H1 (cell line): Measurements from ENCODE around the gene CUTA. TPM values are rescaled to one million over a fixed set of nuclear protein-coding genes. Genes with fewer than 3 reads are reported as not detected.

ENCODE experiments used
- CTCF ChIA-PET: fragments of 300-600 bp; sonication (Branson Sonifier 250); formaldehyde crosslinking; loops from one replicate; lab custom pipeline; 2021; ENCODE audit not compliant: partially characterized antibody; lab: Charles Lee
- POLR2A ChIA-PET: fragments of 300-600 bp; sonication (Branson Sonifier 250); formaldehyde crosslinking; loops from one replicate; lab custom pipeline; 2021; ENCODE audit warnings: inconsistent platforms; ENCODE audit not compliant: partially characterized antibody; lab: Charles Lee
- DNase-seq, 2 experiments: peaks; one replicate each; pipeline versions ENCODE4 v3.0.0 to v3.0.0-alpha.2; 2010 to 2022; ENCODE audit warnings: low spot score in 2 of 2, low read depth in 1 of 2, mixed read lengths in 1 of 2
- FAIRE-seq: peaks from 2 replicates; lab custom pipeline; 2011; peaks lifted over from hg19 to GRCh38; lab: Jason Lieb, UNC
- H2AFZ ChIP-seq: 2 replicates; pipeline ENCODE4 v1.8.1; 2012; ENCODE audit warnings: low read length, inconsistent platforms
- H2AK5ac ChIP-seq: 2 replicates; pipeline ENCODE4 v1.6.1; 2013; ENCODE audit warnings: low read depth, low read length
- H2BK120ac ChIP-seq: replicated peaks from 2 replicates; pipeline ENCODE3; 2013; ENCODE audit warnings: low read depth, low read length, inconsistent platforms
- H2BK12ac ChIP-seq: 2 replicates; pipeline ENCODE4 v1.6.1; 2013; ENCODE audit warnings: low read depth, low read length
- H2BK15ac ChIP-seq: 2 replicates; pipeline ENCODE4 v1.6.1; 2013; ENCODE audit warnings: low read length
- H2BK20ac ChIP-seq: 2 replicates; pipeline ENCODE4 v1.6.1; 2013; ENCODE audit warnings: low read length
- H2BK5ac ChIP-seq: 2 replicates; pipeline ENCODE4 v1.6.1; 2013; ENCODE audit warnings: low read depth, low read length
- H3K14ac ChIP-seq: 2 replicates; pipeline ENCODE4 v1.6.1; 2013; ENCODE audit warnings: inconsistent platforms; ENCODE audit not compliant: insufficient read length
- H3K18ac ChIP-seq: 2 replicates; pipeline ENCODE4 v1.6.1; 2013; ENCODE audit warnings: low read length; ENCODE audit errors: extremely low read depth
- H3K23ac ChIP-seq: 2 replicates; pipeline ENCODE4 v1.6.1; 2013; ENCODE audit warnings: inconsistent platforms; ENCODE audit not compliant: insufficient read length
- H3K23me2 ChIP-seq: 2 replicates; pipeline ENCODE4 v1.6.1; 2013; ENCODE audit warnings: low read depth, low read length
- H3K27ac ChIP-seq: 2 replicates; pipeline ENCODE4 v1.6.1; 2011; ENCODE audit warnings: low read depth, low read length, inconsistent platforms
- H3K27me3 ChIP-seq, 4 experiments: replicated peaks in 1 of 4; 1 replicate in 1 of 4; 2 replicates in 3 of 4; pipeline versions ENCODE4 v1.6.1 to v1.8.1; 2011 to 2013; ENCODE audit warnings: low read length in 3 of 4, mild to moderate bottlenecking in 3 of 4, inconsistent platforms in 2 of 4, mixed read lengths in 2 of 4, moderate library complexity in 1 of 4; ENCODE audit not compliant: control insufficient read depth in 3 of 4, insufficient read depth in 3 of 4; ENCODE audit errors: extremely low read depth in 1 of 4
- H3K36me3 ChIP-seq, 4 experiments: 2 replicates each; pipeline versions ENCODE4 v1.6.1 to v1.8.1; 2011 to 2013; ENCODE audit warnings: mild to moderate bottlenecking in 4 of 4, low read length in 3 of 4, moderate library complexity in 2 of 4, control low read depth in 1 of 4, inconsistent platforms in 1 of 4; ENCODE audit not compliant: insufficient read depth in 4 of 4, control insufficient read depth in 2 of 4
- H3K4ac ChIP-seq: replicated peaks from 2 replicates; pipeline ENCODE3; 2013; ENCODE audit warnings: low read length, low read depth, mixed read lengths, inconsistent platforms; ENCODE audit not compliant: insufficient read length
- H3K4me1 ChIP-seq, 4 experiments: replicated peaks in 1 of 4; 1 replicate in 1 of 4; 2 replicates in 3 of 4; pipeline versions ENCODE4 v1.6.1 to v1.8.1; 2011 to 2013; ENCODE audit warnings: low read length in 3 of 4, inconsistent platforms in 2 of 4, mixed read lengths in 1 of 4; ENCODE audit not compliant: insufficient read depth in 4 of 4, control insufficient read depth in 3 of 4
- H3K4me2 ChIP-seq, 2 experiments: 2 replicates each; pipeline versions ENCODE4 v1.6.1 to v1.8.1; 2011 to 2013; ENCODE audit warnings: low read depth in 2 of 2, low read length in 2 of 2, control low read depth in 1 of 2, inconsistent platforms in 1 of 2, mild to moderate bottlenecking in 1 of 2; ENCODE audit not compliant: insufficient read depth in 1 of 2
- H3K4me3 ChIP-seq, 4 experiments: fragments of 200-600, 300-600 bp in 1 of 4; sonication (generic), shearing (Covaris generic), sonication (Bioruptor Twin) in 1 of 4; 2 replicates each; pipeline versions ENCODE4 v1.5.1 to v1.8.1; 2011 to 2016; ENCODE audit warnings: low read length in 4 of 4, low read depth in 3 of 4, control low read depth in 2 of 4, inconsistent platforms in 2 of 4, mild to moderate bottlenecking in 2 of 4, mixed read lengths in 1 of 4, moderate library complexity in 1 of 4; ENCODE audit not compliant: insufficient read depth in 2 of 4; ENCODE audit errors: extremely low read depth in 1 of 4
- H3K56ac ChIP-seq: replicated peaks from 2 replicates; pipeline ENCODE3; 2013; ENCODE audit warnings: low read depth, mild to moderate bottlenecking, mixed read lengths, low read length, inconsistent platforms; ENCODE audit not compliant: insufficient read length
- H3K79me1 ChIP-seq: 2 replicates; pipeline ENCODE4 v1.6.1; 2013; ENCODE audit warnings: low read depth, low read length, control low read depth
- H3K79me2 ChIP-seq, 2 experiments: 2 replicates each; pipeline versions ENCODE4 v1.6.1 to v1.8.1; 2012 to 2013; ENCODE audit warnings: low read length in 2 of 2, mild to moderate bottlenecking in 2 of 2, inconsistent platforms in 1 of 2; ENCODE audit not compliant: insufficient read depth in 2 of 2, control insufficient read depth in 1 of 2
- H3K9ac ChIP-seq, 4 experiments: replicated peaks in 1 of 4; 1 replicate in 1 of 4; 2 replicates in 3 of 4; pipeline versions ENCODE4 v1.6.1 to v1.8.1; 2011 to 2013; ENCODE audit warnings: low read depth in 3 of 4, low read length in 3 of 4, control low read depth in 2 of 4, mild to moderate bottlenecking in 2 of 4, moderate library complexity in 2 of 4, inconsistent platforms in 1 of 4; ENCODE audit errors: extremely low read depth in 1 of 4
- H3K9me3 ChIP-seq, 2 experiments: 2 replicates each; pipeline versions ENCODE4 v1.6.1 to v1.8.1; 2012 to 2013; ENCODE audit warnings: mild to moderate bottlenecking in 2 of 2, moderate library complexity in 2 of 2, control low read depth in 1 of 2, inconsistent platforms in 1 of 2, low read depth in 1 of 2, low read length in 1 of 2, mixed read lengths in 1 of 2; ENCODE audit not compliant: insufficient read depth in 2 of 2
- H4K20me1 ChIP-seq, 2 experiments: replicated peaks in 1 of 2; 2 replicates each; pipeline versions ENCODE3 to v1.8.1; 2011 to 2013; ENCODE audit warnings: inconsistent platforms in 2 of 2, low read length in 2 of 2, mild to moderate bottlenecking in 1 of 2; ENCODE audit not compliant: insufficient read depth in 2 of 2, control insufficient read depth in 1 of 2
- H4K5ac ChIP-seq: 2 replicates; pipeline ENCODE4 v1.6.1; 2013; ENCODE audit warnings: low read length, low read depth, mixed read lengths, inconsistent platforms; ENCODE audit not compliant: insufficient read length
- H4K8ac ChIP-seq: 2 replicates; pipeline ENCODE4 v1.8.0; 2013; ENCODE audit warnings: mild to moderate bottlenecking, moderate library complexity, low read length, inconsistent platforms; ENCODE audit not compliant: insufficient read depth; ENCODE audit errors: extremely low read depth
- H4K91ac ChIP-seq: replicated peaks from 2 replicates; pipeline ENCODE3; 2013; ENCODE audit warnings: low read length, mixed read lengths, inconsistent platforms; ENCODE audit not compliant: insufficient read length
- CTCF ChIP-seq, 3 experiments: IDR thresholded peaks; 1 replicate in 2 of 3; 2 replicates in 1 of 3; pipeline versions ENCODE4 v1.5.1 to v1.6.1; 2011; ENCODE audit warnings: low read length in 3 of 3, mild to moderate bottlenecking in 3 of 3, inconsistent platforms in 2 of 3, low read depth in 1 of 3, moderate library complexity in 1 of 3; ENCODE audit not compliant: insufficient read depth in 1 of 3; ENCODE audit errors: control extremely low read depth in 1 of 3
- RAD21 ChIP-seq, 2 experiments: IDR thresholded peaks in 1 of 2; conservative IDR thresholded peaks in 1 of 2; 2 replicates each; pipeline ENCODE4 v1.6.1; 2011; ENCODE audit warnings: low read depth in 2 of 2, low read length in 2 of 2, improper control_type of control experiment in 1 of 2, inconsistent platforms in 1 of 2, mild to moderate bottlenecking in 1 of 2, moderate library complexity in 1 of 2
- TCF12 ChIP-seq: IDR thresholded peaks from 2 replicates; pipeline ENCODE4 v1.6.1; 2011; ENCODE audit warnings: low read depth, mild to moderate bottlenecking, low read length
- TEAD4 ChIP-seq: IDR thresholded peaks from 2 replicates; pipeline ENCODE4 v1.6.1; 2012; ENCODE audit warnings: low read depth, low read length, inconsistent platforms, mixed read lengths
- WGBS, 2 experiments: shearing (Covaris generic) in 1 of 2; methylation state at CpG; one replicate each; pipeline versions ENCODE4 v1.1.6 to v1.1.7; 2013 to 2015; ENCODE audit warnings: low lambda C conversion rate in 2 of 2, mixed read lengths in 2 of 2, inconsistent platforms in 1 of 2, low coverage in 1 of 2, missing lambda C conversion rate in 1 of 2; ENCODE audit not compliant: insufficient replicate concordance in 2 of 2, insufficient coverage in 1 of 2, insufficient read length in 1 of 2; ENCODE audit errors: extremely low coverage in 1 of 2, missing lambda C conversion rate in 1 of 2; 5-methylcytosine and 5-hydroxymethylcytosine counted together
- polyA plus RNA-seq, 7 experiments: library from polyadenylated mRNA; depleted of rRNA in 3 of 7; stranded (reverse) in 5 of 7; unstranded in 2 of 7; fragments of >200 nt in 5 of 7; fragments of 200-250 nt in 2 of 7; gene quantifications; 1 replicate in 5 of 7; 2 replicates in 1 of 7; 4 replicates in 1 of 7; pipeline versions ENCODE4 v1.2.1 to v1.2.3, GENCODE V29; 2011 to 2013; ENCODE audit warnings: missing spikeins in 2 of 7, mixed read lengths in 2 of 7
- total RNA-seq: library from RNA; stranded (reverse); fragmentation: NEBNext Ultra II Directional; extraction: Animal tissue kit (Norgen Biotek cat#: 25700); gene quantifications from 2 replicates; pipeline ENCODE4 v1.2.1, GENCODE V29; 2021

Gene CUTA
- total and polyA plus RNA-seq, 2 of the 8 experiments (the other 6 are each of a cell fraction or from before 2014, with no cell fraction given) = 297 to 460 TPM

GRCh38 chr6:33384581-33385020, 33.3 kb downstream of the CUTA start:
- H3K4me1 ChIP-seq = no peaks in the 10 kb centered on the region
- H3K4me3 ChIP-seq = no peak overlapping the region
- no peak overlapping the region for H3K14ac ChIP-seq
- no peaks in the 10 kb centered on the region for H3K27me3 ChIP-seq
- DNase-seq (no peak), FAIRE-seq (peak; percentile 52)
- no peaks in the 10 kb centered on the region for H3K79me1 ChIP-seq
- no peak overlapping the region for H3K18ac ChIP-seq
- H3K4ac ChIP-seq = no peak overlapping the region
- H4K5ac ChIP-seq = no peak overlapping the region
- H3K4me2 ChIP-seq = peak overlapping the region in 1 of 2 experiments; percentile 16; a peak in 2 of 4 replicates
- peak overlapping the region; percentile 16; the same call in 1 of the 2 replicates for H2BK20ac ChIP-seq
- H3K23ac ChIP-seq = no peak overlapping the region
- no peak overlapping the region for H3K9ac ChIP-seq
- H3K79me2 ChIP-seq = no peaks in the 10 kb centered on the region
- peak overlapping the region; percentile 93; the same call in 1 of the 2 replicates for H4K8ac ChIP-seq
- no peak overlapping the region for H2BK12ac ChIP-seq
- no peak overlapping the region for H2BK5ac ChIP-seq
- no peaks in the 10 kb centered on the region for H3K23me2 ChIP-seq
- H2AK5ac ChIP-seq = no peak overlapping the region
- H3K56ac ChIP-seq = no peak overlapping the region
- CTCF ChIA-PET = interaction anchor here (0.5 to 2.7 kb wide), 19 partner anchors 9 to 1296 kb away, joined by 3 to 14 read pairs (median 3); no protein-coding TSS in a partner anchor
- H4K91ac ChIP-seq = no peak overlapping the region
- WGBS, 2 experiments = 41% methylated on average over 4 of the region's 4 CpGs; no CpG with 5 or more reads in 1 of the 2 experiments
- no peak overlapping the region for H2BK15ac ChIP-seq
- H2AFZ ChIP-seq = peak overlapping the region; percentile 90
- TF ChIP-seq RAD21 (IDR thresholded peaks at IDR 0.05 in 1 of 2, conservative IDR thresholded peaks at IDR 0.05 in 1 of 2; ENCODE audit: low read depth in 2 of 2, low read length in 2 of 2) = peak; percentile 34 to 46; a peak in 3 of 4 replicates
- TF ChIP-seq TEAD4 = no peak
- no peak for TF ChIP-seq TCF12
- peak; percentile 4 to 50 (median 47) for TF ChIP-seq CTCF (IDR thresholded peaks at IDR 0.05; ENCODE audit: control extremely low read depth in 1 of 3, insufficient read depth in 1 of 3, low read depth in 1 of 3, low read length in 3 of 3)
- TF ChIP-seq, all 59 proteins: peak for 2
- Histone ChIP-seq H3K36me3 (no peaks in the 10 kb centered on the region), H3K9me3 (no peaks in the 10 kb centered on the region), H4K20me1 (no peaks in the 10 kb centered on the region), H3K27ac (no peak overlapping the region), H2BK120ac (no peak overlapping the region)
- POLR2A ChIA-PET = interaction anchor here (0.6 to 1.5 kb wide), 4 partner anchors 36 to 223 kb away, joined by 4 to 5 read pairs (median 4); partner anchors contain the start of gene ZBTB9
